Fibroblast of lung (primary cell): ENCODE measurements around the gene CLPTM1L. TPM values are rescaled to one million over a fixed set of nuclear protein-coding genes. Genes with fewer than 3 reads are reported as not detected.

Source experiments
- DNase-seq, 2 donors: peaks; one replicate each; pipeline versions ENCODE4 v3.0.0 to v3.0.0-alpha.2; 2010; ENCODE audit warnings: low read depth in 2 of 2
- H2AFZ ChIP-seq: 2 replicates; pipeline ENCODE4 v1.5.1; 2012; ENCODE audit warnings: low read length, control low read depth, inconsistent platforms
- H3K27ac ChIP-seq: 2 replicates; pipeline ENCODE4 v1.5.1; 2011; ENCODE audit warnings: low read length, control low read depth; ENCODE audit not compliant: insufficient read depth
- H3K27me3 ChIP-seq: 2 replicates; pipeline ENCODE4 v1.5.1; 2011; ENCODE audit warnings: mild to moderate bottlenecking, low read length; ENCODE audit not compliant: control insufficient read depth, insufficient read depth
- H3K36me3 ChIP-seq: 2 replicates; pipeline ENCODE4 v1.5.1; 2011; ENCODE audit warnings: low read length; ENCODE audit not compliant: control insufficient read depth, insufficient read depth
- H3K4me1 ChIP-seq: 2 replicates; pipeline ENCODE4 v1.5.1; 2011; ENCODE audit warnings: low read length; ENCODE audit not compliant: control insufficient read depth, insufficient read depth; ENCODE audit errors: extremely low read depth
- H3K4me2 ChIP-seq: 2 replicates; pipeline ENCODE4 v1.5.1; 2011; ENCODE audit warnings: low read length, control low read depth; ENCODE audit not compliant: insufficient read depth; ENCODE audit errors: extremely low read depth
- H3K4me3 ChIP-seq, 4 experiments: fragments of 200-600 bp in 1 of 4; sonication (generic) in 1 of 4; replicated peaks in 1 of 4; 2 replicates each; pipeline ENCODE4 v1.5.1; 2011 to 2016; ENCODE audit warnings: low read length in 4 of 4, low read depth in 3 of 4, mild to moderate bottlenecking in 3 of 4, control low read depth in 2 of 4, inconsistent platforms in 1 of 4, mixed read lengths in 1 of 4; ENCODE audit not compliant: insufficient read depth in 1 of 4; ENCODE audit errors: control extremely low read depth in 1 of 4
- H3K79me2 ChIP-seq: 2 replicates; pipeline ENCODE4 v1.5.1; 2012; ENCODE audit warnings: mild to moderate bottlenecking, low read length, inconsistent platforms; ENCODE audit not compliant: control insufficient read depth, insufficient read depth
- H3K9ac ChIP-seq: 2 replicates; pipeline ENCODE4 v1.5.1; 2011; ENCODE audit warnings: mild to moderate bottlenecking, low read length, control low read depth; ENCODE audit not compliant: insufficient read depth
- H3K9me3 ChIP-seq: 2 replicates; pipeline ENCODE4 v1.5.1; 2012; ENCODE audit warnings: low read depth, low read length; ENCODE audit not compliant: control insufficient read depth, insufficient read depth
- H4K20me1 ChIP-seq: 2 replicates; pipeline ENCODE4 v1.5.1; 2011; ENCODE audit warnings: low read length; ENCODE audit not compliant: control insufficient read depth, insufficient read depth; ENCODE audit errors: extremely low read depth
- CTCF ChIP-seq, 2 donors: IDR thresholded peaks in 1 of 2; conservative IDR thresholded peaks in 1 of 2; 1 replicate in 1 of 2; 2 replicates in 1 of 2; pipeline ENCODE4 v1.5.1; 2011 to 2012; ENCODE audit warnings: low read length in 2 of 2, control low read depth in 1 of 2, inconsistent platforms in 1 of 2, low read depth in 1 of 2, mild to moderate bottlenecking in 1 of 2
- EZH2 ChIP-seq: IDR thresholded peaks from 2 replicates; pipeline ENCODE4 v1.5.1; 2012; ENCODE audit warnings: low read length, control low read depth, mild to moderate bottlenecking; ENCODE audit errors: missing control alignments
- polyA plus RNA-seq, 2 donors: library from polyadenylated mRNA; depleted of rRNA in 1 of 2; stranded (reverse) in 1 of 2; unstranded in 1 of 2; fragments of >200 nt; gene quantifications; 2 replicates each; pipeline ENCODE4 v1.2.1, GENCODE V29; 2011 to 2012; ENCODE audit warnings: missing spikeins in 1 of 2
- total RNA-seq: library from RNA; depleted of rRNA; stranded (reverse); fragments of >200 nt; gene quantifications from 2 replicates; pipeline ENCODE4 v1.2.1, GENCODE V29; 2014

Gene CLPTM1L
- total and polyA plus RNA-seq, 2 donors (not counting 1 experiment from before 2014, with no cell fraction given), result 89.3 to 215 TPM

GRCh38 chr5:1338506-1339070, 6.3 kb downstream of the CLPTM1L start:
- no peak overlapping the region for H3K4me3 ChIP-seq
- TF ChIP-seq EZH2 (no peak), CTCF (conservative IDR thresholded peaks at IDR 0.05 in 1 of 2, IDR thresholded peaks at IDR 0.05 in 1 of 2; ENCODE audit: low read depth in 1 of 2, low read length in 2 of 2) (no peak)
- no peaks in the 10 kb centered on the region for H3K27me3 ChIP-seq
- peaks cover 32% of the 10 kb centered on the region for H3K36me3 ChIP-seq
- H3K27ac ChIP-seq, result no peak overlapping the region
- H3K4me2 ChIP-seq, result no peak overlapping the region
- H3K79me2 ChIP-seq, result peaks cover 3% of the 10 kb centered on the region
- DNase-seq, result no peak
- no peak overlapping the region for H2AFZ ChIP-seq
- no peaks in the 10 kb centered on the region for H3K9me3 ChIP-seq
- no peaks in the 10 kb centered on the region for H4K20me1 ChIP-seq
- no peak overlapping the region for H3K9ac ChIP-seq
- peaks cover 2% of the 10 kb centered on the region for H3K4me1 ChIP-seq

- Histone ChIP-seq H3K27ac (no peak overlapping the region), H3K79me2 (no peaks in the 10 kb centered on the region), H3K9ac (no peak overlapping the region), H4K20me1 (no peaks in the 10 kb centered on the region), H2AFZ (no peak overlapping the region), H3K4me3 (no peak overlapping the region), H3K27me3 (no peaks in the 10 kb centered on the region), H3K4me1 (no peaks in the 10 kb centered on the region), H3K36me3 (peaks cover 36% of the 10 kb centered on the region), H3K4me2 (no peak overlapping the region), H3K9me3 (no peaks in the 10 kb centered on the region)
- no peak for DNase-seq
- TF ChIP-seq EZH2 (no peak), CTCF (conservative IDR thresholded peaks at IDR 0.05 in 1 of 2, IDR thresholded peaks at IDR 0.05 in 1 of 2; ENCODE audit: low read depth in 1 of 2, low read length in 2 of 2) (no peak)
Observed at GRCh38 chr5:1338196-1338490, 6.8 kb downstream of the CLPTM1L start.

GRCh38 chr5:1337489-1338195, 7.3 kb downstream of the CLPTM1L start:
- Histone ChIP-seq H3K4me1 (no peaks in the 10 kb centered on the region), H3K4me3 (no peak overlapping the region), H3K4me2 (no peak overlapping the region), H3K79me2 (no peaks in the 10 kb centered on the region), H3K27ac (no peak overlapping the region), H4K20me1 (no peaks in the 10 kb centered on the region), H3K9ac (no peak overlapping the region), H3K36me3 (peaks cover 36% of the 10 kb centered on the region), H3K9me3 (no peaks in the 10 kb centered on the region), H3K27me3 (no peaks in the 10 kb centered on the region), H2AFZ (no peak overlapping the region)
- TF ChIP-seq CTCF (conservative IDR thresholded peaks at IDR 0.05 in 1 of 2, IDR thresholded peaks at IDR 0.05 in 1 of 2; ENCODE audit: low read depth in 1 of 2, low read length in 2 of 2) (no peak), EZH2 (no peak)
- DNase-seq, result no peak
